Measurements from ENCODE around the gene IGF2BP3. TPM values are rescaled to one million over a fixed set of nuclear protein-coding genes. Genes with fewer than 3 reads are reported as not detected.

IGF2BP3 gene
- total RNA-seq, 2 donors from 2014 or later: 0.48 to 0.51 TPM

Other genes starting within 250 kb of the IGF2BP3 start
- 100 to 1,000 TPM; 190 to 297 TPM for gene GPNMB, start 223.7 kb downstream of the IGF2BP3 start, total RNA-seq
- 10 to 100 TPM; 37.4 to 42.0 TPM for gene MALSU1, start 171.2 kb downstream of the IGF2BP3 start, total RNA-seq
- 10 to 100 TPM; 51.1 to 52.2 TPM for gene TRA2A, start 61.5 kb upstream of the IGF2BP3 start, total RNA-seq
- gene CCDC126, start 126.9 kb upstream of the IGF2BP3 start, total RNA-seq: 10 to 100 TPM; 11.3 to 15.5 TPM
- 1 to 10 TPM; 2.0 to 3.7 TPM for gene FAM221A, start 209.7 kb upstream of the IGF2BP3 start, total RNA-seq
- under 1 TPM; 0.14 to 0.62 TPM for gene STK31, start 239.7 kb upstream of the IGF2BP3 start, total RNA-seq

All from posterior vena cava (tissue), 2 donors.